Left lung (tissue), 10 donors: ENCODE results near the gene PKNOX2. TPM values are rescaled to one million over a fixed set of nuclear protein-coding genes. Genes with fewer than 3 reads are reported as not detected.
A peak's percentile ranks its signal among the peaks of the same experiment; 100 is the strongest.

ENCODE experiments used
- ATAC-seq: fragments of 200-7000 bp; cut with Tn5 transposase; one replicate; pipeline ENCODE4 v1.9.1; 2020; ENCODE audit warnings: moderate library complexity
- DNase-seq, 4 donors: peaks; one replicate each; pipeline ENCODE4 v3.0.0-alpha.2; 2013 to 2020
- H3K27ac ChIP-seq, 2 donors: fragments of 200-600 bp; sonication (generic) in 1 of 2; one replicate each; pipeline versions ENCODE4 v1.5.0 to v1.8.0; 2020 to 2021
- H3K27me3 ChIP-seq, 2 donors: fragments of 200-600 bp; sonication (generic) in 1 of 2; one replicate each; pipeline versions ENCODE4 v1.5.0 to v1.8.0; 2020 to 2021
- H3K36me3 ChIP-seq, 2 donors: fragments of 200-600 bp; sonication (generic) in 1 of 2; one replicate each; pipeline versions ENCODE4 v1.5.0 to v1.8.0; 2020 to 2021
- H3K4me1 ChIP-seq, 2 donors: fragments of 200-600 bp; one replicate each; pipeline ENCODE4 v1.8.0; 2021
- H3K4me3 ChIP-seq, 2 donors: fragments of 200-600 bp; sonication (generic) in 1 of 2; one replicate each; pipeline versions ENCODE4 v1.5.0 to v1.8.0; 2020 to 2021; ENCODE audit warnings: mild to moderate bottlenecking in 1 of 2
- H3K9me3 ChIP-seq, 2 donors: fragments of 200-600 bp; sonication (generic) in 1 of 2; one replicate each; pipeline versions ENCODE4 v1.5.0 to v1.8.0; 2020 to 2021
- intact Hi-C, 2 donors: fragments of 100-400 bp; cut with DNase I; formaldehyde crosslinking; loops; one replicate each; pipeline versions ENCODE4 v1.11.2 to v1.14.2; 2022
- polyA plus RNA-seq, 6 donors: library from polyadenylated mRNA; unstranded; fragments of 120-200 nt; gene quantifications; one replicate each; pipeline ENCODE4 v1.2.1, GENCODE V29; 2013; ENCODE audit not compliant: insufficient read length in 6 of 6
- total RNA-seq, 2 donors: library from RNA; stranded (reverse); fragmentation: NEBNext Ultra II Directional; extraction: Animal tissue kit (Norgen Biotek cat#: 25700); gene quantifications; one replicate each; pipeline ENCODE4 v1.2.1, GENCODE V29; 2021
- TF ChIP-seq, protein P1 (sequence below), 2 donors: fragments of 200-600 bp; sonication (generic) in 1 of 2; IDR thresholded peaks; one replicate each; pipeline versions ENCODE4 v1.5.0 to v1.8.0; 2021; ENCODE audit warnings: antibody characterized with exemption in 2 of 2
- donor health status: DM: no; HTN: yes; CAD: no.
- donor health status: DM: no; HTN: no; CAD: no.

PKNOX2 gene
- total and polyA plus RNA-seq, 8 donors = 6.7 to 18.9 (median 16.7) TPM

GRCh38 chr11:125193416-125193726 lies 28.8 kb downstream of the PKNOX2 start:
- Histone ChIP-seq H3K36me3 (no peaks in the 10 kb centered on the region), H3K27ac (no peak overlapping the region), H3K9me3 (no peaks in the 10 kb centered on the region), H3K4me1 (no peaks in the 10 kb centered on the region), H3K27me3 (peaks cover 0 to 37% of the 10 kb centered on the region in 2 donors), H3K4me3 (no peak overlapping the region)
- TF ChIP-seq, protein P1, sequence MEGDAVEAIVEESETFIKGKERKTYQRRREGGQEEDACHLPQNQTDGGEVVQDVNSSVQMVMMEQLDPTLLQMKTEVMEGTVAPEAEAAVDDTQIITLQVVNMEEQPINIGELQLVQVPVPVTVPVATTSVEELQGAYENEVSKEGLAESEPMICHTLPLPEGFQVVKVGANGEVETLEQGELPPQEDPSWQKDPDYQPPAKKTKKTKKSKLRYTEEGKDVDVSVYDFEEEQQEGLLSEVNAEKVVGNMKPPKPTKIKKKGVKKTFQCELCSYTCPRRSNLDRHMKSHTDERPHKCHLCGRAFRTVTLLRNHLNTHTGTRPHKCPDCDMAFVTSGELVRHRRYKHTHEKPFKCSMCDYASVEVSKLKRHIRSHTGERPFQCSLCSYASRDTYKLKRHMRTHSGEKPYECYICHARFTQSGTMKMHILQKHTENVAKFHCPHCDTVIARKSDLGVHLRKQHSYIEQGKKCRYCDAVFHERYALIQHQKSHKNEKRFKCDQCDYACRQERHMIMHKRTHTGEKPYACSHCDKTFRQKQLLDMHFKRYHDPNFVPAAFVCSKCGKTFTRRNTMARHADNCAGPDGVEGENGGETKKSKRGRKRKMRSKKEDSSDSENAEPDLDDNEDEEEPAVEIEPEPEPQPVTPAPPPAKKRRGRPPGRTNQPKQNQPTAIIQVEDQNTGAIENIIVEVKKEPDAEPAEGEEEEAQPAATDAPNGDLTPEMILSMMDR (IDR thresholded peaks at IDR 0.05) = no peak
- intact Hi-C loops = no loop called here
- DNase-seq (no peak), ATAC-seq (no peak)

GRCh38 chr11:125193841-125194240 lies 29.3 kb downstream of the PKNOX2 start:
- no peaks in the 10 kb centered on the region for H3K36me3 ChIP-seq
- ATAC-seq (no peak), DNase-seq (no peak)
- peaks cover 0 to 32% of the 10 kb centered on the region in 2 donors for H3K27me3 ChIP-seq
- TF ChIP-seq, protein P1 (IDR thresholded peaks at IDR 0.05) = no peak
- H3K4me3 ChIP-seq = no peak overlapping the region
- no peaks in the 10 kb centered on the region for H3K9me3 ChIP-seq
- intact Hi-C loops = no loop called here
- no peaks in the 10 kb centered on the region for H3K4me1 ChIP-seq
- no peak overlapping the region for H3K27ac ChIP-seq

GRCh38 chr11:125199915-125200314 lies 35.4 kb downstream of the PKNOX2 start:
- no peak overlapping the region for H3K27ac ChIP-seq
- ATAC-seq (no peak), DNase-seq (no peak)
- no peaks in the 10 kb centered on the region for H3K4me1 ChIP-seq
- no peak overlapping the region for H3K4me3 ChIP-seq
- intact Hi-C loops = no loop called here
- TF ChIP-seq, protein P1 (IDR thresholded peaks at IDR 0.05) = no peak
- H3K36me3 ChIP-seq = no peaks in the 10 kb centered on the region
- H3K27me3 ChIP-seq = peaks cover 0 to 4% of the 10 kb centered on the region in 2 donors
- H3K9me3 ChIP-seq = no peaks in the 10 kb centered on the region

DNA sequence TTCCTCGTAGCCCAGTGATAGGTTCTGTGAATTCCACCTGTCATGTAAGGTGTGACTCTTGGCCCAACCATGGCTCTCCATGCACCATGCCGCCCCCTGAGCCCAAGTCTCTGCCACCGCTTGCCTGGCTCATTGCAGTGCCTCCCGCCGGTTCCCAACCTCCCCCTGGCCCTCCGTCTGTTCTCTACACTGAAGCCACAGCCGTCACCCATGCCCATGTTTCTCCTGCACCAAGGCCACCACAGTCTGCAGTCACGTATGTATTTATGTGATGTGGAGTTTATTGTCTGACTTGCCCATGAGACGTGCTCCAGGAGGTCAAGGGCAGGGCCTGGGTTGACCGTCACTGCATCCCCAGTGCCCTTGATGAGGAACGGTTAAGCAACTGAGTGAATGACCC lies 35.9 kb downstream of the PKNOX2 start:
- no peak overlapping the region for H3K4me3 ChIP-seq
- H3K9me3 ChIP-seq = no peaks in the 10 kb centered on the region
- DNase-seq (no peak), ATAC-seq (no peak)
- H3K4me1 ChIP-seq = no peaks in the 10 kb centered on the region
- no peak overlapping the region for H3K27ac ChIP-seq
- intact Hi-C loops = no loop called here
- TF ChIP-seq, protein P1 (IDR thresholded peaks at IDR 0.05) = no peak
- H3K36me3 ChIP-seq = no peaks in the 10 kb centered on the region
- peaks cover 0 to 4% of the 10 kb centered on the region in 2 donors for H3K27me3 ChIP-seq

- H3K36me3 ChIP-seq = no peaks in the 10 kb centered on the region
- intact Hi-C loops = no loop called here
- ATAC-seq = no peak
- DNase-seq = peak in 1 of 4 donors; percentile 44
- H3K27ac ChIP-seq = no peak overlapping the region
- no peaks in the 10 kb centered on the region for H3K4me1 ChIP-seq
- H3K9me3 ChIP-seq = no peaks in the 10 kb centered on the region
- H3K27me3 ChIP-seq = peaks cover 0 to 4% of the 10 kb centered on the region in 2 donors
- H3K4me3 ChIP-seq = no peak overlapping the region
- TF ChIP-seq, protein P1 (IDR thresholded peaks at IDR 0.05) = no peak
Measured at GRCh38 chr11:125201525-125202141, 37.1 kb downstream of the PKNOX2 start.
